Upper lobe of right lung (tissue), 1 donor: ENCODE results near the gene CHRNB4. TPM values are rescaled to one million over a fixed set of nuclear protein-coding genes. Genes with fewer than 3 reads are reported as not detected.

Source experiments
- ATAC-seq: fragments of 200-7000 bp; cut with Tn5 transposase; one replicate; pipeline ENCODE4 v1.9.1; 2020; ENCODE audit warnings: mild to moderate bottlenecking, moderate library complexity
- DNase-seq: peaks from one replicate; pipeline ENCODE4 v3.0.0-alpha.2; 2020
- H3K27ac ChIP-seq: fragments of 200-600 bp; one replicate; pipeline ENCODE4 v1.8.0; 2022
- H3K27me3 ChIP-seq: fragments of 200-600 bp; one replicate; pipeline ENCODE4 v1.8.0; 2022; ENCODE audit warnings: mild to moderate bottlenecking
- H3K36me3 ChIP-seq: fragments of 200-600 bp; one replicate; pipeline ENCODE4 v1.8.0; 2022
- H3K4me1 ChIP-seq: fragments of 200-600 bp; one replicate; pipeline ENCODE4 v1.8.0; 2022
- H3K4me3 ChIP-seq: fragments of 200-600 bp; one replicate; pipeline ENCODE4 v1.8.0; 2022; ENCODE audit warnings: mild to moderate bottlenecking
- H3K9me3 ChIP-seq: fragments of 200-600 bp; one replicate; pipeline ENCODE4 v1.8.0; 2022
- intact Hi-C: fragments of 100-400 bp; cut with DNase I; formaldehyde crosslinking; loops from one replicate; pipeline ENCODE4 v1.11.0; 2022
- total RNA-seq: library from RNA; stranded (reverse); fragmentation: NEBNext Ultra II Directional; extraction: Animal tissue kit (Norgen Biotek cat#: 25700); gene quantifications from one replicate; pipeline ENCODE4 v1.2.1, GENCODE V29; 2021
- TF ChIP-seq, protein P1 (sequence below): fragments of 200-600 bp; IDR thresholded peaks from one replicate; pipeline ENCODE4 v1.8.0; 2022; ENCODE audit warnings: antibody characterized with exemption
- donor health status: DM: no; HTN: yes; CAD: no; lungs with severe emphysema.

Gene CHRNB4
- total RNA-seq, 1 donor from 2014 or later, result not detected

DNA sequence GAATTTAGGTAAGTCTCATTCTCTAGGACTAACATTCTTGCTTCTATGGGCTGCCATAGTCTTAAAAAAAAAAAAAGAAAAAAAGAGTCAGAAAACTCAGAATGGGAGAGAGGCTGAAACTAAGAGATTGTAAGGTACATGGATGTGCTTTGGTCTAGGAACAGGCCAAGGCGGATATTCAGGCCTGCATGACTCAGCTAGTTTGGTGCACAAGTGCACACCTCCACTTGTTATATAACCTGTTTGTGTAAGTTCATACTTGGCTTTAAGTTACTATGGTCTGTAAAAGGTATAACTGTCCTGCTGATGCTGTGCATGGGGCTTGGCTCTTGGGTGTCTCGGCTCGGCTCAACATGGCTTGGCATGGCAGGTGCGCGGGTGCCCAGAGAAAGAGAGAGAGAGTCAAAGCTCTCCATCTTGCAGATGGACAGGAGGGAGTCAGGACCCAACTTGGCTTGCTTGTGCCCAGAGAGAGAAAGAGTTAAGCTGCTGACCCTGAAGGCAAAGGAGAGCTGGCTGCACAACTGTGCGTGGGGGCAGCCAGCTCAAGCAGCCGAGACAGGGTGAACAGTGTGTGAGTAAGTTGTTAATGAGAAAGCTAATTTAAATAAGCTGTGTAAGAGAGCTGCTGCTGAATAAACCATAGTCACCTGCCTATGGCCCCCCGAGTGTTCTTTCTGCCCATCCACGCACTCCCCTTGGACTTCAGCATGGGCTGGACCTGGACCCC lies 31.4 kb upstream of the CHRNB4 start:
- DNase-seq, result no peak
- Histone ChIP-seq H3K36me3 (no peaks in the 10 kb centered on the region), H3K4me3 (no peak overlapping the region), H3K27ac (no peak overlapping the region), H3K27me3 (no peaks in the 10 kb centered on the region), H3K9me3 (no peaks in the 10 kb centered on the region), H3K4me1 (peaks cover 8% of the 10 kb centered on the region)
- TF ChIP-seq, protein P1, sequence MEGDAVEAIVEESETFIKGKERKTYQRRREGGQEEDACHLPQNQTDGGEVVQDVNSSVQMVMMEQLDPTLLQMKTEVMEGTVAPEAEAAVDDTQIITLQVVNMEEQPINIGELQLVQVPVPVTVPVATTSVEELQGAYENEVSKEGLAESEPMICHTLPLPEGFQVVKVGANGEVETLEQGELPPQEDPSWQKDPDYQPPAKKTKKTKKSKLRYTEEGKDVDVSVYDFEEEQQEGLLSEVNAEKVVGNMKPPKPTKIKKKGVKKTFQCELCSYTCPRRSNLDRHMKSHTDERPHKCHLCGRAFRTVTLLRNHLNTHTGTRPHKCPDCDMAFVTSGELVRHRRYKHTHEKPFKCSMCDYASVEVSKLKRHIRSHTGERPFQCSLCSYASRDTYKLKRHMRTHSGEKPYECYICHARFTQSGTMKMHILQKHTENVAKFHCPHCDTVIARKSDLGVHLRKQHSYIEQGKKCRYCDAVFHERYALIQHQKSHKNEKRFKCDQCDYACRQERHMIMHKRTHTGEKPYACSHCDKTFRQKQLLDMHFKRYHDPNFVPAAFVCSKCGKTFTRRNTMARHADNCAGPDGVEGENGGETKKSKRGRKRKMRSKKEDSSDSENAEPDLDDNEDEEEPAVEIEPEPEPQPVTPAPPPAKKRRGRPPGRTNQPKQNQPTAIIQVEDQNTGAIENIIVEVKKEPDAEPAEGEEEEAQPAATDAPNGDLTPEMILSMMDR, result no peak
- intact Hi-C loops, result no loop called here
- ATAC-seq, result no peak

GRCh38 chr15:78671626-78672211 lies 30.7 kb upstream of the CHRNB4 start:
- DNase-seq (no peak), ATAC-seq (peak; percentile 22)
- H3K4me3 ChIP-seq, result no peak overlapping the region
- H3K27me3 ChIP-seq, result no peaks in the 10 kb centered on the region
- TF ChIP-seq, protein P1, result no peak
- no peaks in the 10 kb centered on the region for H3K36me3 ChIP-seq
- no peaks in the 10 kb centered on the region for H3K9me3 ChIP-seq
- peaks cover 8% of the 10 kb centered on the region for H3K4me1 ChIP-seq
- intact Hi-C loops, result no loop called here
- H3K27ac ChIP-seq, result no peak overlapping the region

GRCh38 chr15:78668987-78669386 lies 28.0 kb upstream of the CHRNB4 start:
- H3K27me3 ChIP-seq, result no peaks in the 10 kb centered on the region
- H3K36me3 ChIP-seq, result no peaks in the 10 kb centered on the region
- H3K9me3 ChIP-seq, result no peaks in the 10 kb centered on the region
- no peak overlapping the region for H3K4me3 ChIP-seq
- H3K4me1 ChIP-seq, result peaks cover 8% of the 10 kb centered on the region
- no peak overlapping the region for H3K27ac ChIP-seq
- TF ChIP-seq, protein P1, result no peak
- DNase-seq (no peak), ATAC-seq (no peak)
- intact Hi-C loops, result no loop called here

DNA sequence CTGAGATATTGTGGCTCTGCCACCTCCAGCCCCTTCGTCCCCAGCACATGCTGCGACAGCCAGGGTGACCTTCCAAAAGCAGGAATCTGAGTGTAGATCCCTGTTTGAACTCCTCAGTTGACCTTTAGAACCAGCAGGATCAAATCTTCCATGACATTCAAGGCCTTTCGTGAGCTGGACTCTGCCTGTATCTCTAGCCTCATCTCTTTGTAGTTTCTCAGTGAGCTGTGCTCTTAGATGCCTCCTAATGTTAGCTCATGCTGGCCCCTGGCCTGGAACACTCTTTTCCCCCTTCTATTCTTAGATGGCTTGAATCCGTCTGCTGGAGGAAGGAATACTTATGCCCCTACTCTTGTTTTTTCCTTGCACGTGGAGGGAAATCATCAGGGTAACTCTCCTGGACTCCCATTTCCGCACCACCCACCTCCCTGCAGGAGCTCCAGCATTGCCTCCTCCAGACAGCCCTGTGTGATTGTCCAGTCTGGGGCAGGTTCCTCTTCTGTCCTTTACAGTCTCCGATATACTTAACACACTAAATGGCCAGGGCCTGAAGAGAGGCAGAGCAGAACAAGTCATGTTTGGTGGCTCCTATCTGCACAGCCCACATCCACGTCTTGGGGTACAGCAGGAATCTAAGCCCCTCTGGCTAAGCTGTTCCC lies 26.7 kb upstream of the CHRNB4 start:
- no peak overlapping the region for H3K27ac ChIP-seq
- no peaks in the 10 kb centered on the region for H3K27me3 ChIP-seq
- peaks cover 8% of the 10 kb centered on the region for H3K4me1 ChIP-seq
- H3K36me3 ChIP-seq, result no peaks in the 10 kb centered on the region
- TF ChIP-seq, protein P1, result no peak
- ATAC-seq, result no peak
- H3K4me3 ChIP-seq, result no peak overlapping the region
- intact Hi-C loops, result no loop called here
- no peaks in the 10 kb centered on the region for H3K9me3 ChIP-seq
- DNase-seq, result no peak

- intact Hi-C loops, result no loop called here
- no peak for DNase-seq
- TF ChIP-seq, protein P1, result no peak
- Histone ChIP-seq H3K27me3 (no peaks in the 10 kb centered on the region), H3K4me3 (no peak overlapping the region), H3K9me3 (no peaks in the 10 kb centered on the region), H3K36me3 (no peaks in the 10 kb centered on the region), H3K4me1 (no peaks in the 10 kb centered on the region), H3K27ac (no peak overlapping the region)
- ATAC-seq, result no peak
These were observed 25.0 kb upstream of the CHRNB4 start for GRCh38 chr15:78666010-78666409.
